ENCODE measurements around the gene CHMP2A. TPM values are rescaled to one million over a fixed set of nuclear protein-coding genes. Genes with fewer than 3 reads are reported as not detected.
"Not testable (repeated sequence)": the region's sequence is repeated elsewhere in the genome, so short reads cannot be mapped to it uniquely, and the experiment has no call there.

The CHMP2A gene
- total and polyA plus RNA-seq, 7 donors, result 96.5 to 184 (median 126) TPM

DNA sequence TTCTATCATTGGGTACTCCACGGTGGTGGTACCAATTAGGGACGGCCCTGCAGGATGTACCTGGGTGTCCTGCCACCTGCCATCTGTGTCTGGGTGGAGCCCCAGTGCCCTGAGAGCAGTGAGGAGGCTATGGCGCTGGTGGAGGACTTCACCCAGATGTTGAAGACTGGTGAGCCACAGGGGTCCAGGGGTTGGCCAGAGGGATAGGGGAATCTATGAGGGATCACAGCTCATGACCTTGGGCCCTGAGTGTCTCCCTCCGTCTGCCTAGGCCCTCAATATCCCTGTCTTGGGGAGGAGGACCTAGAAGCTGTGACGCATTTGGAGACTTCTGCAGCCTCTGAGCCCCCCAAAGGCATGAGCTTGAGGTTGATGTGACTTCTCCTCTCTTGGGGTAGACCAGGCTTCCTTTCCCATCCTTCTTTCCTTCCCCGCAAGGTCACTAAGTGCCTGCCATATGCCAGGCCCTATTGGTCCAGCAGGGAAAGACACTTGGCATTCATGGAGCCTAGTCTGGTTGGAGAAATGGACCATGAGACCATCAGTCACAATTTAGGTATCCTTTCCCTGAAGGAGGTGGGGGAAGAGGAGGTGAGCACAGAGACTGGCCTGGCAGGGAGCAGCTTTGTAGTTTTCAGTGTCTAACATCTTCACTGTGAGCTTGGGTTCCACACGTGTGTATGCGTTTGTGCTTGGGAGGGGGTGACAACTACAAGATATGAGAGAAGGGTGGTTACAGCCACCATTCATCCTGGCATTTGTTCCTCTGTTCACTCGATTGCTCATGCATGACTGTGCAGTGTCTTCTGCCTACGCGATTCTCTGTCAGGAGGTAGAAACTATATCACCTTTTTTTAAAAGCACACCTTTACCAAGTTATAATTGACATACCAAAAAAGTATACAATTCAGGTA lies 23.4 kb upstream of the CHMP2A start:
- DNase-seq (no peak), ATAC-seq (no peak)
- Histone ChIP-seq H3K4me1 (peaks cover 15% of the 10 kb centered on the region), H3K36me3 (ENCODE audit: insufficient read depth in 1 of 2, low read depth in 1 of 2) (peaks cover 0 to 19% of the 10 kb centered on the region in 2 donors), H3K27me3 (ENCODE audit: insufficient read depth in 3 of 3, low read length in 2 of 3) (no peaks in the 10 kb centered on the region), H3K9me3 (no peaks in the 10 kb centered on the region), H3K27ac (no peak overlapping the region), H3K4me3 (no peak overlapping the region)
- intact Hi-C loops (cut with DNase I), result no loop called here
- TF ChIP-seq, protein P1, sequence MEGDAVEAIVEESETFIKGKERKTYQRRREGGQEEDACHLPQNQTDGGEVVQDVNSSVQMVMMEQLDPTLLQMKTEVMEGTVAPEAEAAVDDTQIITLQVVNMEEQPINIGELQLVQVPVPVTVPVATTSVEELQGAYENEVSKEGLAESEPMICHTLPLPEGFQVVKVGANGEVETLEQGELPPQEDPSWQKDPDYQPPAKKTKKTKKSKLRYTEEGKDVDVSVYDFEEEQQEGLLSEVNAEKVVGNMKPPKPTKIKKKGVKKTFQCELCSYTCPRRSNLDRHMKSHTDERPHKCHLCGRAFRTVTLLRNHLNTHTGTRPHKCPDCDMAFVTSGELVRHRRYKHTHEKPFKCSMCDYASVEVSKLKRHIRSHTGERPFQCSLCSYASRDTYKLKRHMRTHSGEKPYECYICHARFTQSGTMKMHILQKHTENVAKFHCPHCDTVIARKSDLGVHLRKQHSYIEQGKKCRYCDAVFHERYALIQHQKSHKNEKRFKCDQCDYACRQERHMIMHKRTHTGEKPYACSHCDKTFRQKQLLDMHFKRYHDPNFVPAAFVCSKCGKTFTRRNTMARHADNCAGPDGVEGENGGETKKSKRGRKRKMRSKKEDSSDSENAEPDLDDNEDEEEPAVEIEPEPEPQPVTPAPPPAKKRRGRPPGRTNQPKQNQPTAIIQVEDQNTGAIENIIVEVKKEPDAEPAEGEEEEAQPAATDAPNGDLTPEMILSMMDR (IDR thresholded peaks at IDR 0.05), result no peak
- 85 to 86% (median 86%) methylated on average over 11 of the region's 11 CpGs for WGBS, 3 donors

DNA sequence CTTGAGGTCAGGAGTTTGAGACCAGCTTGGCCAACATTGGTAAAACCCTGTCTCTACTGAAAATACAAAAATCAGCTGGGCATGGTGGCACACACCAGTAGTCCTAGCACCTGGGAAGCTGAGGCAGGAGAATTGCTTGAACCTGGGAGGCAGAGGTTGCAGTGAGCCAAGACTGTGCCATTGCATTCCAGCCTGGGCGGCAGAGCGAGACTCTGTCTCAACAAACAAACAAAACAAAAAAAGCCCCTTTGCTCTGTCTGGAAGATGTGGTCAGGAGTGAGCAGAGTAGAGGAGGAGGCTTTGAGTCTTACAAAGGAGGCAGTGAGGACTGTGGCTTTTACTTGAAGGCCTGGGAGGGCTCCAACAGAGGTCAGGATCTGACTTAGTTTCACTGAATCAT lies 22.7 kb upstream of the CHMP2A start:
- intact Hi-C loops (cut with DNase I); H3K9me3 ChIP-seq; H3K4me3 ChIP-seq; H3K27ac ChIP-seq; H3K27me3 ChIP-seq (ENCODE audit: insufficient read depth in 3 of 3, low read length in 2 of 3); ATAC-seq; DNase-seq: not testable (repeated sequence)
- WGBS, 3 donors, result 92 to 96% (median 93%) methylated on average over 2 of the region's 2 CpGs
- peaks cover 0 to 12% of the 10 kb centered on the region in 2 donors for H3K36me3 ChIP-seq (ENCODE audit: insufficient read depth in 1 of 2, low read depth in 1 of 2)
- H3K4me1 ChIP-seq, result peaks cover 15% of the 10 kb centered on the region

DNA sequence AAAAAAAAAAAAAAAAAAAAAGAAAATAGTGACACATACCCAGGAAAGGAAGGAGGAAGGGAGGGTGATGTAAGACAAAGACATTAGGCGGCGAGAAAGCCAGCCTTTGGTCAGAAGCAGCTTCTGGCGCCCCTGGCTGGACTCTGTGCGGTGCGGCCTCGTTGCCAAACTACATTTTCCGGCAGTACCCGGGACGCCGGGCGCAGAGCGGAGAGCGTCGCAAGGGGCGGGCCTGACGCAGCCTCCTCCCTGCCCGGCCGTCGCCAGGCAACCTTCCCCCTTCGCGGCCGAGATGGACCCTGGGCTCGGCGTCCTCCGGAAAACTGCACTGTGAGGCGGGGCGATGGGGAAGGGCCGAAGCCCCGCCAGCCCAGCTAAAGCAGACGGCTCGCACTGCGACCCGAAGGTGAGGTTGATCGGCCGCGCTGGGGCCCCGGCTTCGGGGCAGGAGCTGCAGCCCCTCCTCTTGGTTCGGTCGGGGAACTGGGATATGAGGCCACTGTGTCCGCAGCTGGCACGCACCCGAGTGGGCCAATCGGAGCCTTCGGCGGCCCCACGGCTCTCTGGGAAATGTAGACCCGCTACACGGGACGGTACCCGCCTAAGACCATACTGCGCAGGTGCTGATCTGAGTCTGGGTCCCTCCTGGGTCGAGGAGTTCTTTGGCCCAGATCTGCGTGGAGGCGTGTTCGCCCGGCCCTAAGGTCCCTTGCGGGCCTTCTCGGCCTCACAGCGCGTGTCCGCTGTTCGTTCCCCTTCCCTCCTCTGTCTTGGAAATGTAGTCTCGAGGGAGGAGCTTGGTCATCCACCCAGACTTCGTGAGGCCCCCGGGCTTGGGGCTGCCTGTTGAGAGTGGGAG lies 20.5 kb upstream of the CHMP2A start:
- Histone ChIP-seq H3K4me3 (peak overlapping the region; percentile 94), H3K27ac (peak overlapping the region; percentile 99), H3K36me3 (ENCODE audit: insufficient read depth in 1 of 2, low read depth in 1 of 2) (peaks cover 0 to 10% of the 10 kb centered on the region in 2 donors), H3K9me3 (no peaks in the 10 kb centered on the region), H3K27me3 (ENCODE audit: insufficient read depth in 3 of 3, low read length in 2 of 3) (no peaks in the 10 kb centered on the region), H3K4me1 (peaks cover 18% of the 10 kb centered on the region)
- intact Hi-C loops (cut with DNase I), result no loop called here
- ATAC-seq (peak; percentile 68 to 77 (median 68)), DNase-seq (peak; percentile 91 to 94)
- TF ChIP-seq, protein P1 (IDR thresholded peaks at IDR 0.05), result no peak
- 0 to 1% (median 0%) methylated on average over 61 to 66 of the region's 66 CpGs for WGBS, 3 donors

DNA sequence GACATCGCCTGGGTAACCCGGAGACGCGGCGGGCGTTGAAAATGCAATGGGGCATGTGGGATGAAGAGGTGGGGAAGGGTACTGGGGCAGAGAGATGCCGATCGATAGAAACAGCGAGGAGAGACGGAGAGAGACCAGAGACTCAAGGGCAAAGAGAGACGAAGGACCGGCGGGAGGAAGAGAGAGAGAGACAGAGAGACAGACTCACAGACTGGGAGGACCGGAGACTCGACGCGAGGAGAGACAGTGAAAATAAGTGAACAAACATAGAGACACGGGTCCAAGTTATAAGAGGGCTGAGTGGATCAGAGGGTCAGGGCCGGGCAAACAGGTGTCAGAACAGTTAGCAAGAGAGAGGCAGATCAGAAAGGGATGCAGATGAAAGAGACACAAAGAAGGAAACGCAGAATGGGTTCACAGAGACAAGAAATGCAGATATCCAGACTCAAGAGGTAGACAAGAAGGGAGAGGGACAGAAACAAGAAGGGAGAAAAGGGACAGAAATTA lies 18.8 kb upstream of the CHMP2A start:
- Histone ChIP-seq H3K9me3 (no peaks in the 10 kb centered on the region), H3K4me3 (peak overlapping the region; percentile 94), H3K36me3 (ENCODE audit: insufficient read depth in 1 of 2, low read depth in 1 of 2) (peaks cover 0 to 27% of the 10 kb centered on the region in 2 donors), H3K27ac (peak overlapping the region; percentile 99), H3K27me3 (ENCODE audit: insufficient read depth in 3 of 3, low read length in 2 of 3) (no peaks in the 10 kb centered on the region), H3K4me1 (peaks cover 18% of the 10 kb centered on the region)
- 1% methylated on average over 20 of the region's 20 CpGs for whole genome bisulfite sequencing, 3 donors
- TF ChIP-seq, protein P1 (IDR thresholded peaks at IDR 0.05), result no peak
- intact Hi-C loops (cut with DNase I), result loop anchor here in 1 of 2 donors (1.0 kb wide), 1 partner anchor 14 kb away; no protein-coding TSS in a partner anchor
- DNase-seq, result no peak
- ATAC-seq, result no peak
